ENCODE data around the gene SLC38A11.

- TF ChIP-seq CTCF (conservative IDR thresholded peaks at IDR 0.05; ENCODE audit: low read depth, low read length) (no peak), EZH2 (IDR thresholded peaks at IDR 0.05; ENCODE audit: borderline replicate concordance, low read depth, low read length, poor library complexity, severe bottlenecking) (no peak)
Measured at GRCh38 chr2:164947281-164947680, 8.0 kb downstream of the SLC38A11 start.

Data from A673 (cell line).